Measurements from ENCODE around the gene TECTA.

Gene TECTA

GRCh38 chr11:121119440-121119839 lies 18.4 kb downstream of the TECTA start:
- H3K4me3 ChIP-seq (replicated peaks; ENCODE audit: low read depth, low read length) = no peak overlapping the region
- TF ChIP-seq CTCF (IDR thresholded peaks at IDR 0.05; ENCODE audit: low read depth, low read length, missing control alignments) = no peak
- DNase-seq (ENCODE audit: extremely low read depth, low read depth) = no peak

GRCh38 chr11:121122328-121122727 lies 21.3 kb downstream of the TECTA start:
- no peak overlapping the region for H3K4me3 ChIP-seq (replicated peaks; ENCODE audit: low read depth, low read length)
- DNase-seq (ENCODE audit: extremely low read depth, low read depth) = no peak
- no peak for TF ChIP-seq CTCF (IDR thresholded peaks at IDR 0.05; ENCODE audit: low read depth, low read length, missing control alignments)

- TF ChIP-seq CTCF (IDR thresholded peaks at IDR 0.05; ENCODE audit: low read depth, low read length, missing control alignments) = no peak
- no peak overlapping the region for H3K4me3 ChIP-seq (replicated peaks; ENCODE audit: low read depth, low read length)
- DNase-seq (ENCODE audit: extremely low read depth, low read depth) = no peak
Observed at GRCh38 chr11:121123496-121124069, 22.5 kb downstream of the TECTA start.

GRCh38 chr11:121127809-121128208 lies 26.8 kb downstream of the TECTA start:
- no peak for DNase-seq (ENCODE audit: extremely low read depth, low read depth)
- no peak for TF ChIP-seq CTCF (IDR thresholded peaks at IDR 0.05; ENCODE audit: low read depth, low read length, missing control alignments)
- no peak overlapping the region for H3K4me3 ChIP-seq (replicated peaks; ENCODE audit: low read depth, low read length)

- TF ChIP-seq CTCF (IDR thresholded peaks at IDR 0.05; ENCODE audit: low read depth, low read length, missing control alignments) = no peak
- H3K4me3 ChIP-seq (replicated peaks; ENCODE audit: low read depth, low read length) = no peak overlapping the region
- no peak for DNase-seq (ENCODE audit: extremely low read depth, low read depth)
Observed at GRCh38 chr11:121129362-121130340, 28.6 kb downstream of the TECTA start.

GRCh38 chr11:121131656-121132055 lies 30.6 kb downstream of the TECTA start:
- H3K4me3 ChIP-seq (replicated peaks; ENCODE audit: low read depth, low read length) = no peak overlapping the region
- no peak for TF ChIP-seq CTCF (IDR thresholded peaks at IDR 0.05; ENCODE audit: low read depth, low read length, missing control alignments)
- no peak for DNase-seq (ENCODE audit: extremely low read depth, low read depth)

All from HFF-Myc (cell line).